Measurements from ENCODE around the gene PDLIM5.
"Not testable (repeated sequence)": the region's sequence is repeated elsewhere in the genome, so short reads cannot be mapped to it uniquely, and the experiment has no call there.

Gene PDLIM5

GRCh38 chr4:94459462-94460161 lies 7.9 kb downstream of the PDLIM5 start:
- FAIRE-seq (no peak), DNase-seq (ENCODE audit: insufficient read length, low spot score) (no peak)

GRCh38 chr4:94461506-94461905 lies 9.8 kb downstream of the PDLIM5 start:
- DNase-seq (ENCODE audit: insufficient read length, low spot score) = no peak

GRCh38 chr4:94462572-94462971 lies 10.8 kb downstream of the PDLIM5 start:
- no peak for DNase-seq (ENCODE audit: insufficient read length, low spot score)
- FAIRE-seq = no peak

More at GRCh38 chr4:94461506-94461905, 9.8 kb downstream of the PDLIM5 start:
- FAIRE-seq = no peak

DNA sequence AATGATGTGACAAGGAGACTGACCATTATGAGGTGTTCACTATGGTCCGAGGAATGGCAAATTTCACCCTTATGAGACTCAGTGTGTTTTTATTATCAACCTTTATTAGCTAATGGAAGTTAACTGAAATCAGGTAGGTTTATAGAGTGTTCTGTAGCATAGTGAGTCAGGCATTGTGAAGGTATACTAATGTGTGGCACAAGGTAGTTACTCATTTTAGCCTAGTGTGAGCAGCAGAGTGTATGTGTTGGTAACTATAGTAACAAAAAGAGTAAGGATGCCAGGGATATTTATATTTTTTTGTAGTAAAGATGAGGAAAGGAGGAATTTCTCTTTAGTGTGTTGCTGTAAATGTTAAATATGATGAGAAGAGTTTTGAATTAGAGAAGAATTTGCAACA lies 12.0 kb downstream of the PDLIM5 start:
- DNase-seq (ENCODE audit: insufficient read length, low spot score) (no peak), FAIRE-seq (no peak)

GRCh38 chr4:94466371-94466770 lies 14.6 kb downstream of the PDLIM5 start:
- no peak for FAIRE-seq
- no peak for DNase-seq (ENCODE audit: insufficient read length, low spot score)

- FAIRE-seq = no peak
- no peak for DNase-seq (ENCODE audit: insufficient read length, low spot score)
Observed at GRCh38 chr4:94466923-94467322, 15.2 kb downstream of the PDLIM5 start.

DNA sequence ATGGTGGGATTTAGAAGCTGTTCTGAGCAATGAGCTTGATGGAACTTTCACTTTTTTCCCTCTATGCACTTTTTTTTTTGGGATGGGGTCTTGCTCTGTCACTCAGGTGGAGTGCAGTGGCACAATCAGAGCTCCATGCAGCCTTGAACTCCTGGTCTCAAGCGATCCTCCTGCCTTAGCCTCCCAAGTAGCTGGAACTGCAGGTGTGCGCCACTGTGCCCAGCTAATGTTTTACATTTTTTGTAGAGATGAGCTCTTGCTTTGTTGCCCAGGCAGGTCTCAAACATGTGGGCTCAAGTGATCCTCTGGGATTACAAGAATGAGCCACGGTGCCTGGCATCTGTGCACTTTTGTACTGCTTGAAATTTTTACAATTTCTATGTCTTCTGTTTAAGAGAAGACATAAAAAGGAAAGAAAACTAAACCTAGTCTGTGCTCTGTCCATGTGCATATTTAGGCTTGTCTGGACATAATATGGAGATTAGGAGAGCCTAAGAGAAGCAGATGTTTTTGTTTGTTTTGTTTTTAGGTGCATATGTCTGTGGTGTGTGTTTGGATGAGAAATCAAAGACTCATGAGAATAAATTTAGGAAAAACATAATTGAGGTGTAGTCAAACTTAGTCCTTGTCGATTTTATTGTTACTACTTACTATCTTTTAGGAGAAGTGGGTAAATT lies 16.5 kb downstream of the PDLIM5 start:
- no peak for FAIRE-seq
- no peak for DNase-seq (ENCODE audit: insufficient read length, low spot score)

DNA sequence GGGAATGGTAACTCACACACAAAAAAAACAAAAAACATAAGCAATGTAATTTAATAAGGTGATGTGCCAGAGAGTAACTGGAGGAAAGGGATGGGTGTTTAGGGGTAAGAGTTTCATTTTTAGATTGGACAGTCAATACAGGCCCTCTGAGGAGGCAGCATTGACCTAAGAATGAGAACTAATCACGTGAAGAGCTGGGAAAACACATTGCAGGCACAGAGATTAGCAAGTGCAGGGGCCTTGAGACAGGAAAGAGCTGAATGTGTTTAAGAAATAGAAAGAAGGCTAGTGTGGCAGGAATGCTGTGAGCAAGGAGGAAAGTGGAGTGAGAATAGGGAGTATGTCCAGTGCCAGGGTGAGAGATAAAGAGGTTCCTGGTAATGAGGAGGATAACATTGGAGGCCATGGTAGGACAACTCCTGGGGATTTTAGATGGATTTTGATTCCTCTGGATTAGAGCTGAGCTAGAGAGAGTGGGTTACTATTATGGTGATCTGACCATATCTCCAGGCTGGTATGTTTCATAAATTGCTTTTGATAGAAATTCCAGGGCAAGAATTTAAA lies 17.6 kb downstream of the PDLIM5 start:
- DNase-seq (ENCODE audit: insufficient read length, low spot score) = no peak
- FAIRE-seq = peak; percentile 57

GRCh38 chr4:94470132-94470531 lies 18.4 kb downstream of the PDLIM5 start:
- no peak for FAIRE-seq

GRCh38 chr4:94470782-94471181 lies 19.0 kb downstream of the PDLIM5 start:
- not testable (repeated sequence) for DNase-seq (ENCODE audit: insufficient read length, low spot score); FAIRE-seq

More at GRCh38 chr4:94470132-94470531, 18.4 kb downstream of the PDLIM5 start:
- DNase-seq (ENCODE audit: insufficient read length, low spot score) = no peak

GRCh38 chr4:94472056-94472826 lies 20.5 kb downstream of the PDLIM5 start:
- DNase-seq (ENCODE audit: insufficient read length, low spot score) (no peak), FAIRE-seq (no peak)

- no peak for DNase-seq (ENCODE audit: insufficient read length, low spot score)
- FAIRE-seq = no peak
Observed at GRCh38 chr4:94475050-94475449, 23.3 kb downstream of the PDLIM5 start.

DNA sequence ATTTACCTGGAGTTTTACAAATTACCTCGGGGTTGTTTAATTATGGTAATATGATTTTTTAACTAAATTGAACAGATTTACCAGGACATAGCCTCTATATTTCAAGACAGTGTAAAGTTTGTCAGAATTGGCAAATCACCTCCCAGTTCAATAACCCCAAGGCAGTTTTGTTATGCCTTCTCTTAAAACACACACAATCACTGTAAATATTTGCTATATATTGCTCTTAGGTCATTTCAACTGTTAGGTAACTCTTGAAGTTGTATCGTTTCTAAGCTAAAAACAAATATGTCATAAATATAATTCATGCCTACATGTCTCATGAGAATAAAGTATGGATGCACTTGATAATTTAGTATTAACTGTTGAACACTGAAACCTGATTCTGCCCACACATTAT lies 24.1 kb downstream of the PDLIM5 start:
- DNase-seq (ENCODE audit: insufficient read length, low spot score) (no peak), FAIRE-seq (no peak)

DNA sequence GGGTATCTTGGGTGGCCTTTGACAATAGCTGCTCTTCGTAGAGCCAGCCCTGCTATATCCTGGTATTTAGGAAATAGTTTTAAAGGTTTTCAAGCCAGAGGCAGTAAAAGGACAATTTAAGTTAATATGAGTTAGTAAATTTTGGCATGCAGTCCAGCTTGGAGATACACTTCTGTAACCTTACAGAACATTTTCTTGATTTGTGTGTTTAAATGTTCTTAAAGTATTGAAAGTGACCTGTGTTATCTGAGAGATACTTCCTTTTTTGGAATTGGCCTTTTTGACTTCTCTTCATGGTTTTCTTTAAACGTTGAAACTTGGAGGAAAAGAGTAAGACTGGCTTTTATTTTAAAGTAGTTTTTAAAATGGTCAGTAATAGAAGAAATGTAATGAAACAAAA lies 25.5 kb downstream of the PDLIM5 start:
- no peak for DNase-seq (ENCODE audit: insufficient read length, low spot score)
- no peak for FAIRE-seq

- DNase-seq (ENCODE audit: insufficient read length, low spot score); FAIRE-seq: not testable (repeated sequence)
Observed at GRCh38 chr4:94478805-94479204, 27.1 kb downstream of the PDLIM5 start.

- FAIRE-seq (no peak), DNase-seq (ENCODE audit: insufficient read length, low spot score) (no peak)
Observed at GRCh38 chr4:94479358-94480141, 27.8 kb downstream of the PDLIM5 start.

GRCh38 chr4:94480362-94480951 lies 28.7 kb downstream of the PDLIM5 start:
- no peak for DNase-seq (ENCODE audit: insufficient read length, low spot score)
- no peak for FAIRE-seq

DNA sequence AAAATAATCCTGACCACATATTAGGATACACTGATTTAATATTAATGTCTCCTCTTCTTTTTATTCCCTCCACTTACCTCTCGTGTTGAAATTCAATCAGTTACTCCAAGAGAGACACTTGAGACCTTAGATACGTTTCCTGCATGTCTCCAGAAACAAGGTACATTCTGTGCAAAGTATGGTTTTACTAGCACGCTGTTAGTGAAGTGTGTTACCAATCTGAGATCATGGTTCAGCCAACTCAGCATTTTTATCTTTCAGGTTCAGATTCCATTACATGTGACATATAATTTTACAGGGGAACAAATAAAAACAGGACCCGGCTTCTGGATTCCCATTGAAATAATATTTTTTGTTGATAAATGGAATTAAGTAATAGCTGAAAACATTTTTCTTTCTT lies 32.2 kb downstream of the PDLIM5 start:
- FAIRE-seq (no peak), DNase-seq (ENCODE audit: insufficient read length, low spot score) (no peak)

DNA sequence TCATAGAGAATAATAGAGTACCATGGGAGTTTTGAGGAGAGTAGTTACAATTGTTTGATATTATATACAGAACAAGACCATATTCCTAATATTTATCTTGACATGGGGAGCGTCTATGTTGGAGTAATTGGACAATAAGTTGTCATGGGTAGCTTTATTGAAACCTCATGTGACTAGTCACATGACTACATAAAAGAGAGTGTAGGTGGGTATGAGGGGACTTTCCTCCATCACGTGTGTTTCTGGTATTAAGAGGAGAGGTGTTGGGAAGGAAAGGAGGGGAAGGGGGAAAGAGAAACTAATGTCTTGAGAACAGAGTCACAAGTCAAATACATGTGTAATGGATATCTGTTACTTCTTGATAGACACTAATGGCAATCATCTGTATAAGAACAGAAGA lies 33.1 kb downstream of the PDLIM5 start:
- DNase-seq (ENCODE audit: insufficient read length, low spot score) = no peak
- no peak for FAIRE-seq

DNA sequence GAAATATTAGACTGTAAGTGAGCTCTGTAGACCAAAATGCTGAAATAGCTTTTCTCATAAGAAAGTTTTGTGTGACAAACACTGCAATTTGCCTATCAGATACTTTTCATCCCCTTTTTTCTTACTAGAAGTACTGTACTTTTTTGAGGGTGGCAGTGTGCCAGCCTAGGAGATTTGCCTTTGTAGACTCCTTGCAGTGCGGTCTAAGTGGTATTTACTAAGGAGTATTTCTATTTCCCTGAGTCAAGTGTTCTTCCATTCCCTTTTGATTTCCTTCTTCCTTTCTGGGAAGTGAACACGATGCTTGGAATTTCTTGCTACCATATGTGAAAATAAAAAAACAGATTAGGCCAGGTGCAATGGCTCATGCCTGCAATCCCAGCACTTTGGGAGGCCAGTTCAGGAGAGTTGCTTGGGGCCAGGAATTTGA lies 34.6 kb downstream of the PDLIM5 start:
- FAIRE-seq = no peak
- DNase-seq (ENCODE audit: insufficient read length, low spot score) = no peak

All from GM19239 (cell line).